Measurements from ENCODE around the gene NOTCH3. TPM values are rescaled to one million over a fixed set of nuclear protein-coding genes. Genes with fewer than 3 reads are reported as not detected.

NOTCH3 gene
- total and polyA plus RNA-seq, 12 donors = 18.7 to 45.5 (median 31.9) TPM

GRCh38 chr19:15220833-15221232 lies 20.0 kb upstream of the NOTCH3 start:
- Histone ChIP-seq H3K9me3 (no peaks in the 10 kb centered on the region), H3K4me1 (peaks cover 2 to 34% (median 19%) of the 10 kb centered on the region in 9 donors), H3K27ac (peak overlapping the region in 8 of 10 donors; percentile 26 to 80 (median 48)), H3K4me3 (no peak overlapping the region), H3K27me3 (peaks cover 0 to 30% (median 0%) of the 10 kb centered on the region in 7 donors), H3K36me3 (no peaks in the 10 kb centered on the region)
- no peak for TF ChIP-seq CTCF (IDR thresholded peaks at IDR 0.05)
- DNase-seq (no peak), ATAC-seq (no peak)
- intact Hi-C loops (cut with DNase I) = no loop called here
- 57 to 71% methylated on average over 6 of the region's 6 CpGs for WGBS, 2 donors

- Histone ChIP-seq H3K9me3 (no peaks in the 10 kb centered on the region), H3K4me3 (no peak overlapping the region), H3K27me3 (peaks cover 0 to 23% (median 0%) of the 10 kb centered on the region in 7 donors), H3K4me1 (peaks cover 3 to 32% (median 15%) of the 10 kb centered on the region in 9 donors), H3K27ac (no peak overlapping the region), H3K36me3 (no peaks in the 10 kb centered on the region)
- ATAC-seq (no peak), DNase-seq (no peak)
- intact Hi-C loops (cut with DNase I) = no loop called here
- 79 to 83% methylated on average over 7 of the region's 7 CpGs for WGBS, 2 donors
- TF ChIP-seq CTCF (IDR thresholded peaks at IDR 0.05) = no peak
Measured at GRCh38 chr19:15218501-15218900, 17.7 kb upstream of the NOTCH3 start.

- H3K27ac ChIP-seq = peak overlapping the region in 2 of 10 donors; percentile 10 to 51
Measured at GRCh38 chr19:15216363-15216762, 15.6 kb upstream of the NOTCH3 start.

GRCh38 chr19:15213715-15214381 lies 13.1 kb upstream of the NOTCH3 start:
- Histone ChIP-seq H3K36me3 (no peaks in the 10 kb centered on the region), H3K9me3 (no peaks in the 10 kb centered on the region), H3K27me3 (no peaks in the 10 kb centered on the region), H3K4me3 (no peak overlapping the region), H3K4me1 (peaks cover 0 to 47% (median 8%) of the 10 kb centered on the region in 9 donors), H3K27ac (peak overlapping the region in 9 of 10 donors; percentile 11 to 79 (median 58))
- DNase-seq = peak; percentile 88 to 90
- WGBS, 2 donors = 32 to 33% methylated on average over 15 of the region's 15 CpGs
- ATAC-seq = peak; percentile 74 to 90 (median 86)
- intact Hi-C loops (cut with DNase I) = loop anchor here in 1 of 10 donors (5.0 kb wide), 1 partner anchor 33 kb away; no protein-coding TSS in a partner anchor
- TF ChIP-seq CTCF (IDR thresholded peaks at IDR 0.05) = no peak

More at GRCh38 chr19:15216363-15216762, 15.6 kb upstream of the NOTCH3 start:
- TF ChIP-seq CTCF (IDR thresholded peaks at IDR 0.05) = no peak
- no peaks in the 10 kb centered on the region for H3K9me3 ChIP-seq
- intact Hi-C loops (cut with DNase I) = no loop called here
- WGBS, 2 donors = 90 to 93% methylated on average over 7 of the region's 7 CpGs
- ATAC-seq (no peak), DNase-seq (no peak)
- H3K4me1 ChIP-seq = peaks cover 0 to 24% (median 8%) of the 10 kb centered on the region in 9 donors
- H3K4me3 ChIP-seq = no peak overlapping the region
- H3K27me3 ChIP-seq = peaks cover 0 to 4% (median 0%) of the 10 kb centered on the region in 7 donors
- no peaks in the 10 kb centered on the region for H3K36me3 ChIP-seq

Measured in heart right ventricle (tissue), 16 donors.